Adrenal gland (tissue), 12 donors: ENCODE data around the gene OR10G3. TPM values are rescaled to one million over a fixed set of nuclear protein-coding genes. Genes with fewer than 3 reads are reported as not detected.

Experiments
- DNase-seq, 7 donors: peaks; one replicate each; pipeline ENCODE4 v3.0.0-alpha.2; 2019 to 2020
- H3K27ac ChIP-seq, 5 donors: fragments of 200-600 bp; sonication (generic) in 4 of 5; 1 replicate in 3 of 5; 2 replicates in 2 of 5; pipeline versions ENCODE4 v1.5.1 to v1.8.0; 2016 to 2020; ENCODE audit warnings: mild to moderate bottlenecking in 1 of 5
- H3K27me3 ChIP-seq: fragments of 200-600 bp; 2 replicates; pipeline ENCODE4 v1.8.0; 2021
- H3K36me3 ChIP-seq, 2 donors: fragments of 200-600 bp; replicated peaks in 1 of 2; 1 replicate in 1 of 2; 2 replicates in 1 of 2; pipeline versions ENCODE4 v1.5.1 to v1.8.0; 2018 to 2022
- H3K4me1 ChIP-seq, 2 donors: fragments of 200-600 bp; replicated peaks in 1 of 2; 1 replicate in 1 of 2; 2 replicates in 1 of 2; pipeline versions ENCODE4 v1.5.1 to v1.8.0; 2018 to 2021
- H3K4me3 ChIP-seq, 4 donors: fragments of 200-600 bp; sonication (generic) in 3 of 4; one replicate each; pipeline ENCODE4 v1.5.1; 2016 to 2018
- H3K9me3 ChIP-seq, 3 donors: fragments of 200-600 bp; sonication (generic) in 1 of 3; replicated peaks in 1 of 3; 1 replicate in 2 of 3; 2 replicates in 1 of 3; pipeline versions ENCODE4 v1.5.1 to v1.8.0; 2016 to 2021
- CTCF ChIP-seq, 6 experiments: fragments of 450-650 bp in 4 of 6; fragments of 200-600 bp in 2 of 6; sonication (generic) in 1 of 6; IDR thresholded peaks; 1 replicate in 5 of 6; 2 replicates in 1 of 6; pipeline versions ENCODE4 v1.5.1 to v1.8.0; 2016 to 2021; ENCODE audit warnings: antibody characterized with exemption in 6 of 6, mild to moderate bottlenecking in 2 of 6, moderate library complexity in 1 of 6
- POLR2A ChIP-seq, 2 donors: fragments of 450-650 bp; IDR thresholded peaks; one replicate each; pipeline ENCODE4 v1.6.1; 2017; ENCODE audit warnings: antibody characterized with exemption in 2 of 2, mild to moderate bottlenecking in 2 of 2, moderate library complexity in 1 of 2
- WGBS, 4 donors: extraction: QIAGEN DNeasy Blood & Tissue Kit in 2 of 4; methylation state at CpG; one replicate each; pipeline versions ENCODE4 v1.1.5 to v1.1.7; 2013 to 2017; 5-methylcytosine and 5-hydroxymethylcytosine counted together
- intact Hi-C, 2 donors: fragments of 100-400 bp; cut with DNase I; formaldehyde crosslinking; loops; one replicate each; pipeline versions ENCODE4 v1.14.1 to v1.15.0; 2022 to 2023
- polyA plus RNA-seq, 3 donors: library from polyadenylated mRNA; stranded (reverse); fragments of 200-250 nt in 2 of 3; fragments of 350-450 nt in 1 of 3; fragmentation: Illumina TruSeq in 1 of 3; extraction: RNeasy Lipid Tissue Mini Kit (QIAGEN cat#74804) in 1 of 3; gene quantifications; one replicate each; pipeline ENCODE4 v1.2.3, GENCODE V29; 2013 to 2014
- total RNA-seq, 9 donors: library from RNA; depleted of rRNA in 4 of 9; stranded (reverse); fragments of >200 nt in 4 of 9; fragments of 120-200 nt in 1 of 9; fragmentation: NEBNext Ultra II Directional in 1 of 9; extraction: Animal tissue kit (Norgen Biotek cat#: 25700) in 1 of 9; gene quantifications; one replicate each; pipeline versions ENCODE4 v1.1.0 to v1.2.4, GENCODE V29; 2013 to 2023
- donor health status: healthy with polysubstance abuse.
- donor health status: Bipolar disorder and iron deficiency.
- donor health status: DM: yes; HTN: yes; CAD: no.
- donor health status: DM: no; HTN: no; CAD: no.
- donor health status: DM: no; HTN: no; CAD: no.
- donor health status: DM: yes; HTN: yes; CAD: no.

Gene OR10G3
- total and polyA plus RNA-seq, 12 donors, result not detected

GRCh38 chr14:21543963-21544362, 35.9 kb downstream of the OR10G3 start:
- 51 to 59% (median 56%) methylated on average over 5 of the region's 5 CpGs for WGBS, 4 donors
- peaks cover 5% of the 10 kb centered on the region for H3K27me3 ChIP-seq
- H3K36me3 ChIP-seq, result no peaks in the 10 kb centered on the region
- no peaks in the 10 kb centered on the region for H3K4me1 ChIP-seq
- no peaks in the 10 kb centered on the region for H3K9me3 ChIP-seq
- no peak overlapping the region for H3K4me3 ChIP-seq
- intact Hi-C loops, result no loop called here
- no peak for DNase-seq
- TF ChIP-seq CTCF (IDR thresholded peaks at IDR 0.05), result no peak
- TF ChIP-seq POLR2A (IDR thresholded peaks at IDR 0.05), result no peak
- no peak overlapping the region for H3K27ac ChIP-seq

GRCh38 chr14:21543521-21543960, 36.3 kb downstream of the OR10G3 start:
- no peak overlapping the region for H3K27ac ChIP-seq
- H3K4me3 ChIP-seq, result no peak overlapping the region
- WGBS, 4 donors, result 48 to 59% (median 56%) methylated on average over 7 of the region's 7 CpGs
- H3K27me3 ChIP-seq, result peaks cover 5% of the 10 kb centered on the region
- no peaks in the 10 kb centered on the region for H3K4me1 ChIP-seq
- TF ChIP-seq POLR2A (IDR thresholded peaks at IDR 0.05), result no peak
- no peak for TF ChIP-seq CTCF (IDR thresholded peaks at IDR 0.05)
- H3K36me3 ChIP-seq, result no peaks in the 10 kb centered on the region
- H3K9me3 ChIP-seq, result no peaks in the 10 kb centered on the region
- intact Hi-C loops, result no loop called here
- DNase-seq, result no peak

GRCh38 chr14:21541413-21542074, 38.3 kb downstream of the OR10G3 start:
- no peak for DNase-seq

More at GRCh38 chr14:21541413-21542074, 38.3 kb downstream of the OR10G3 start:
- Histone ChIP-seq H3K4me3 (no peak overlapping the region), H3K9me3 (no peaks in the 10 kb centered on the region), H3K36me3 (no peaks in the 10 kb centered on the region), H3K27ac (no peak overlapping the region), H3K4me1 (peaks cover 3 to 6% of the 10 kb centered on the region in 2 donors), H3K27me3 (peaks cover 19% of the 10 kb centered on the region)
- no peak for TF ChIP-seq CTCF (IDR thresholded peaks at IDR 0.05)
- TF ChIP-seq POLR2A (IDR thresholded peaks at IDR 0.05), result no peak
- WGBS, 4 donors, result 82 to 90% (median 84%) methylated on average over 9 of the region's 9 CpGs
- intact Hi-C loops, result no loop called here
